D721Med (cell line): ENCODE results near the gene CENPX.

Experiments
- DNase-seq: peaks from one replicate; pipeline ENCODE4 v3.0.0; 2011; ENCODE audit warnings: low spot score; ENCODE audit not compliant: insufficient read length
- FAIRE-seq: peaks from 2 replicates; lab custom pipeline; 2011; peaks lifted over from hg19 to GRCh38; lab: Jason Lieb, UNC
- TF ChIP-seq, protein P1 (sequence below): IDR thresholded peaks from 2 replicates; pipeline ENCODE4 v1.5.1; 2012; ENCODE audit warnings: mild to moderate bottlenecking, control low read depth; ENCODE audit not compliant: insufficient read depth; ENCODE audit errors: missing control alignments

CENPX gene

DNA sequence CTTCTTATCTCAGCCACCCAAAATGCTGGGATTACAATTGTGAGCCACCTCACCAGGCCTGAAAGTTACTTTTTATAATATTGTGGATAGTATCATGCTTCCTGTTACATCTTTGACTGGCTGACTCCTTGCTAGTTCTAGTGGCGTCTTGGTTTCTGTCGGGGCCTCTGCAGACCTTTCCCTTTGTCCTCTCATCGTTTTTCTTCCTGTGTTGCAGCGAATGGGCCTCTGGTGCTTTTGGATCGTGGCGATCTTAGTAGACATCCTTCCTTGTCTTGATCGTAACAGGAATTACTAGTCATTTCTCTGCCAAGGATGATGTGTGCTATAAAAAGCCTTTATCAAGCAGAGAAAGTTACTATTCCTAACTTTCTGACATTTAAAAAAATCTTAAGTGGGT is 24.5 kb downstream of the CENPX start:
- DNase-seq (no peak), FAIRE-seq (no peak)
- TF ChIP-seq, protein P1, sequence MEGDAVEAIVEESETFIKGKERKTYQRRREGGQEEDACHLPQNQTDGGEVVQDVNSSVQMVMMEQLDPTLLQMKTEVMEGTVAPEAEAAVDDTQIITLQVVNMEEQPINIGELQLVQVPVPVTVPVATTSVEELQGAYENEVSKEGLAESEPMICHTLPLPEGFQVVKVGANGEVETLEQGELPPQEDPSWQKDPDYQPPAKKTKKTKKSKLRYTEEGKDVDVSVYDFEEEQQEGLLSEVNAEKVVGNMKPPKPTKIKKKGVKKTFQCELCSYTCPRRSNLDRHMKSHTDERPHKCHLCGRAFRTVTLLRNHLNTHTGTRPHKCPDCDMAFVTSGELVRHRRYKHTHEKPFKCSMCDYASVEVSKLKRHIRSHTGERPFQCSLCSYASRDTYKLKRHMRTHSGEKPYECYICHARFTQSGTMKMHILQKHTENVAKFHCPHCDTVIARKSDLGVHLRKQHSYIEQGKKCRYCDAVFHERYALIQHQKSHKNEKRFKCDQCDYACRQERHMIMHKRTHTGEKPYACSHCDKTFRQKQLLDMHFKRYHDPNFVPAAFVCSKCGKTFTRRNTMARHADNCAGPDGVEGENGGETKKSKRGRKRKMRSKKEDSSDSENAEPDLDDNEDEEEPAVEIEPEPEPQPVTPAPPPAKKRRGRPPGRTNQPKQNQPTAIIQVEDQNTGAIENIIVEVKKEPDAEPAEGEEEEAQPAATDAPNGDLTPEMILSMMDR = no peak

DNA sequence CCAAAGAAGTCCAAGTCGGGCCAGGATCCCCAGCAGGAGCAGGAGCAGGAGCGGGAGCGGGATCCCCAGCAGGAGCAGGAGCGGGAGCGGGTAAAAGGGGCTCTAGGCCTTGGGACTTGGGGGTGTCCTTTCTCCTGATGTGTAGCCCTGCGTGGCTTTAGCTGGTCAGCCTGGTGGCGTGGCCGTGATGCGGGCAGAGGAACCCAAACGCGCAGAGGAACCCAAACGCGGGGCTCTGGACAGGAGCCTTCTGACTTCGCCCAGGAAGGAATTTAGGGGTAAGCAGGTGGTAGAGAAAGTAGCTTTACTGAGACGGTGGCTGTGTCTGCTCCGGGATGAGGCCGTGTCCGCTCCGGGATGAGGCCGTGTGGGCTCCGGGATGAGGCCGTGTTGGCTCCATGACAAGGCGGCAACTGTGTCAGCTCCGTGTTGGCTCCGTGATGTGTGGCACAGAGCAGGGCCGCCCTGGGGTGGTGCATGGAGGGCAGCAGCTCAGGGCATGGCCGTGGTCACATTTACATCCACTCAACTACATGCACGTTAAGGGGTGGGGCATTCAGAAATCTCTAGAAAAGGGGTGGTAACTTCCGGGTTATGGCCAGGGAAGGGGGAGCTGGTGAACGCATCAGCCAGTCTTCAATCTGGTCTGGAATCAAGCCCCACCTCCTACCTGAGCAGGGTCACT is 25.8 kb downstream of the CENPX start:
- no peak for FAIRE-seq
- TF ChIP-seq, protein P1 = no peak

DNA sequence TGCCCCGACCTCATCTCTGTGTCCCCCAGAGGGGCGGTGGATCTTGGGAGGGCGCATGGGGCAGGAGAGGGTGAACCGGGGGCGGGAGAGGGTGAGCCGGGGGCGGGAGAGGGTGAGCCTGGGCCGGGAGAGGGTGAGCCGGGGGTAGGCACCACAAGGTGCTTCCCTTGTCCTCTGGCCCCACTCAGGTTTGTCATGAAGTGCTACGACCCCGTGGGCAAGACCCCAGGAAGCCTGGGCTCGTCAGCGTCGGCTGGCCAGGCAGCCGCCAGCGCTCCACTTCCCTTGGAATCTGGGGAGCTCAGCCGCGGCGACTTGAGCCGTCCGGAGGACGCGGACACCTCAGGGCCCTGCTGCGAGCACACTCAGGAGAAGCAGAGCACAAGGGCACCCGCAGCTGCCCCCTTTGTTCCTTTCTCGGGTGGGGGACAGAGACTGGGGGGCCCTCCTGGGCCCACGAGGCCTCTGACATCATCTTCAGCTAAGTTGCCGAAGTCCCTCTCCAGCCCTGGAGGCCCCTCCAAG is 26.4 kb downstream of the CENPX start:
- TF ChIP-seq, protein P1 = no peak
- FAIRE-seq (no peak), DNase-seq (no peak)

More for the DNA sequence above, 25.8 kb downstream of the CENPX start:
- no peak for DNase-seq

DNA sequence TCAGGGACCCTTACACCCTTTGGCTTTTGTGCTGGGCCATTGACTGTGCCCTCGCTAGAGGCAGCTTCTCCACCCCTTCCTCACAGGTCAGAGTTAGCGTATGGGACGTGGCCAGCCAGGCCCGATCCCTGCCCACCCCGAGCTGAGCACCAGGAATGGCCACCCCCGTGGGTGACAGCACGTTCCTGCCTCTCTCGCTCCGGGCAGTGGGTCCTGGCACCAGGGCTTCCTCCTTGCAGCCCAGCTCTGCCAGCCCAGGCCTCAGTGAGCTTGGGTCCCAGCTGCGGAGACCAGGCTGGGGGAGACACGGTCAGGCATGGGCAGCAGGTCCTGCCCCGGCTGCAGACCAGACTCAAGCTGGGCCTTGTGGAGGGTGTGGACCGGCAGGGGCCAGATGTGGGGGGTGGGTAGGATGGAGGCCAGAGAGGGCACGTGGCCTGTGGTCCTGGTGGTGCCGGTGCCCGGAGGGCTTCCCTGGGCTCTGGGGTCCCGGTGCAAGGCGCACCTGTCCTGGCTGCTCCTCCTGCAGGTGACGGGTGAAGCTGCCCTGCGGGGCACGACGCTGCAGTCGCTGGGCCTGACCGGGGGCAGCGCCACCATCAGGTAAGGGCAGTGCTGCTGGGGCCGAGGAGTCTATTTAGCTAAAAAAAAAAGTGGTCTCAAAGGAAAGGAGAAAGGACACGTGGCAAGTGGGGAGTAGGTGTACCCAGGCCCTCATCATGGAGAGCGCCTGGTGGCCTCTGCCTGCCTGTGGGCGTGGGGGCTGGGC is 27.0 kb downstream of the CENPX start:
- no peak for DNase-seq
- TF ChIP-seq, protein P1 = no peak
- no peak for FAIRE-seq

DNA sequence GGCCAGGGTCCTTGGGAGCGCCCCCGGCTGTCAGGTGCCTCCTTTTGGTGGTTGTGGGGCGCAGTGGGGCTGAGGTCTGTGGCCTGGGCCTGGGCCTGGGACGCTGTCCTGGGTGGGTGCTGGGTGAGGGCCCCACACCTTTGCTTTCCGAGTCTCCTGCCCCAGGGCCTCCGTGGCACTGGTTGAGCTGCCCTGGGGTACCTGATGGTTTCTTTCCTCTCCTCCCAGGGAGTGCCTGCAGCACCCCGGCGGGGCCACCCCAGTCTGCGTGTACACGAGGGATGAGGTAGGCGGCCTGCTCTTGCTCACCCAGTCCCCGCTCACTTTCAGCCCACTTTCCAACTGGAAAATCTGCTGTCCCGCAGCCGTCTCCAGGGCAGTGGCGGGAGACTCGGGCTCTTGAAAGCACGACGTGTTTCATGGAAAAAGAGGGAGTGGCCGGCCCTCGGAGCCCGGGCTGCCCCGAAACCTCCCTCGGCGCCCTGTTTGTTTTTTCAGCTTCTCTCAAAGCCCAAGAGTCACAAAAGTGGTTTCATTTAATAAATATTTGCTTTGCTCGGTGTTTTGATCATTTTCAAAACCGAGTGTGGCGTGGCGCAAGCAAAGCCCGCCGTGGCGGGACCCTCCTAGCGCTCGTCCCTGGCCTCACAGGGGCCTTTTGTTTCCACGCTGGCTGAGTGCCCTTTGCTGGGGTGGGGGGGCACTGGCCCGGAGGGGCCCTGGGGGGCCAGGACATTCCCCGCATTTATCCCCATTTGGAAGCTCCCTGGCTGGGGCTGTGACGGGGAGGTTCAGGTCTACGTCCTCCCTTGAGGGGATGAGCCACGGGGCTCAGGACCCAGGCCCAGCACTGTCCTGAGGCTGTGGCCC is 27.9 kb downstream of the CENPX start:
- TF ChIP-seq, protein P1 = no peak
- FAIRE-seq = no peak
- no peak for DNase-seq

DNA sequence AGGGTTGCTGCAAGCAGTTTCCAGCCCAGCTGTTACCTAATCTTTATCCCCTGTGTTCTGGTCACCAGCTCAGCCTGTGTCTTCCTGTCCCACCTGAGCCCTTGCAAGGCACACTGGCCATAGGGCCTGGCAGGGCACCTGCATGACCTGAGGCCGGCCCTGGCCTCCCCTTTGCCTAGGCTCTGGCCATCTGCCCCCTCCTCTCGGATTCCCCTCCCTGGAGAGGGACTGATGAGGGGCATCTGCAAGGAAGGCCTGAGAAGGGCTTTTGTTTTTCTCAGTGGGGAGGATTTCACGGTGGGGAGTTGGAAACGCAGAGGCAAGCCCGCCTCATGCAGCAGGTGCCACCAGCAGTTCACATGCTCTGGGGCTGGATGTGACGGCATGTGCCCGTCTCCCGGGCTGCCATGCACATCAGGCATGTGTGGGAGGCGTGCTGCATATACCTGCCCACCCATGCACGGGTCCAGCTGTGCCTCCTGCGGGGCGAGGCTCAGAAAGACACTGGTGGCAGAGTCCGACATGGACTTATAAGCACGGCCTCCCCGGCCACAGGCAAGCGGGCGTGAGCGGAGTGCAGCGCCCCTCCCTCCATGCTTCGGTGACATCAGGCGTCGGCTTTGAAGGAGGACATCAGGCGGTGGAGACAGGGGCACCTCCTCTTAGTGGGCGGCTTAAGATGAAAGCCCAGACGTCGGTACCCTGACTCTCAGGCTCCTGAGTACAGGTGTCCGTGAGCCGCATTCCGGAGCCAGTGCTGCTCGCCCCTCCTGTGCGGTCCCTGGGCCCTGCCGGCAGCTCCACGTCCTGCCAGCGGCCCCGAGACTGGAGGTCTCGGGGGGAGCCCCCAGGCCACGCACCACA is 28.7 kb downstream of the CENPX start:
- no peak for DNase-seq

More for the DNA sequence above, 28.7 kb downstream of the CENPX start:
- TF ChIP-seq, protein P1 = no peak
- FAIRE-seq = no peak
